Neural cell (in vitro differentiated cells): Measurements from ENCODE around the gene ACVR1. TPM values are rescaled to one million over a fixed set of nuclear protein-coding genes. Genes with fewer than 3 reads are reported as not detected.

Experiments
- H2AFZ ChIP-seq: fragments of 200-600, 300-800 bp; sonication (generic), shearing (Covaris generic); 2 replicates; pipeline ENCODE4 v1.6.0; 2014; ENCODE audit warnings: low read depth, mild to moderate bottlenecking, antibody characterized with exemption, low read length, moderate library complexity
- H3F3A ChIP-seq: fragments of 200-600 bp; shearing (Covaris generic); 2 replicates; pipeline ENCODE4 v1.6.1; 2016; ENCODE audit warnings: mild to moderate bottlenecking, moderate library complexity, mixed read lengths, antibody characterized with exemption, low read length; ENCODE audit not compliant: insufficient read depth, poor library complexity, severe bottlenecking
- H3K27ac ChIP-seq: fragments of 200-600, 300-800 bp; sonication (generic), shearing (Covaris generic); 2 replicates; pipeline ENCODE4 v1.5.1; 2014; ENCODE audit warnings: mild to moderate bottlenecking, low read length, moderate library complexity
- H3K27me3 ChIP-seq: fragments of 300-800, 200-600 bp; sonication (generic), shearing (Covaris generic); 2 replicates; pipeline ENCODE4 v1.6.0; 2014; ENCODE audit warnings: mild to moderate bottlenecking, low read depth, low read length, moderate library complexity; ENCODE audit not compliant: insufficient read depth
- H3K36me3 ChIP-seq: fragments of 300-800, 200-600 bp; sonication (generic), shearing (Covaris generic); 2 replicates; pipeline ENCODE4 v1.5.1; 2014; ENCODE audit warnings: mild to moderate bottlenecking, antibody characterized with exemption, low read length, moderate library complexity; ENCODE audit not compliant: insufficient read depth
- H3K4me2 ChIP-seq: fragments of 300-800, 200-600 bp; sonication (generic), shearing (Covaris generic); 2 replicates; pipeline ENCODE4 v1.6.0; 2014; ENCODE audit warnings: mild to moderate bottlenecking, low read length
- H3K4me3 ChIP-seq: fragments of 300-800, 200-600 bp; sonication (generic), shearing (Covaris generic); 2 replicates; pipeline ENCODE4 v1.5.1; 2014; ENCODE audit warnings: mild to moderate bottlenecking, low read length, moderate library complexity
- H3K79me2 ChIP-seq: fragments of 200-600 bp; shearing (Covaris generic); replicated peaks from 2 replicates; pipeline ENCODE4 v1.6.0; 2014; ENCODE audit warnings: mild to moderate bottlenecking, low read length, moderate library complexity; ENCODE audit not compliant: insufficient read depth
- H3K9ac ChIP-seq: fragments of 300-800, 200-600 bp; sonication (generic), shearing (Covaris generic); 2 replicates; pipeline ENCODE4 v1.6.1; 2016; ENCODE audit warnings: mild to moderate bottlenecking, low read length, mixed read lengths
- H3K9me2 ChIP-seq: fragments of 200-600 bp; shearing (Covaris generic); 2 replicates; pipeline ENCODE4 v1.6.1; 2016; ENCODE audit warnings: mild to moderate bottlenecking, low read length, mixed read lengths; ENCODE audit not compliant: insufficient read depth
- H3K9me3 ChIP-seq: fragments of 200-600, 300-800 bp; sonication (generic), shearing (Covaris generic); 2 replicates; pipeline ENCODE4 v1.6.1; 2016; ENCODE audit warnings: mild to moderate bottlenecking, mixed run types, low read length, moderate library complexity, mixed read lengths
- H4K20me1 ChIP-seq: fragments of 200-600 bp; shearing (Covaris generic); 2 replicates; pipeline ENCODE4 v1.6.1; 2016; ENCODE audit warnings: mild to moderate bottlenecking, mixed run types; ENCODE audit not compliant: insufficient read depth
- EP300 ChIP-seq: fragments of 450-650 bp; conservative IDR thresholded peaks from 2 replicates; pipeline ENCODE4 v1.6.1; 2014; ENCODE audit warnings: antibody characterized with exemption, mild to moderate bottlenecking, moderate library complexity; ENCODE audit not compliant: poor library complexity, severe bottlenecking
- EZH2 ChIP-seq: fragments of 200-600, 300-800 bp; shearing (Covaris generic), sonication (generic); IDR thresholded peaks from 2 replicates; pipeline ENCODE4 v1.6.1; 2014; ENCODE audit warnings: antibody characterized with exemption, low read length, borderline replicate concordance, mild to moderate bottlenecking; ENCODE audit not compliant: insufficient read depth, poor library complexity, severe bottlenecking
- MXI1 ChIP-seq: fragments of 450-650 bp; conservative IDR thresholded peaks from 2 replicates; pipeline ENCODE4 v1.6.1; 2014; ENCODE audit warnings: antibody characterized with exemption, mild to moderate bottlenecking; ENCODE audit not compliant: poor library complexity, severe bottlenecking
- POLR2AphosphoS5 ChIP-seq: IDR thresholded peaks from 2 replicates; pipeline ENCODE4 v1.6.1; 2012
- RAD21 ChIP-seq: fragments of 450-650 bp; conservative IDR thresholded peaks from 2 replicates; pipeline ENCODE4 v1.6.1; 2014; ENCODE audit warnings: antibody characterized with exemption, mild to moderate bottlenecking, moderate library complexity
- SMC3 ChIP-seq: fragments of 450-650 bp; conservative IDR thresholded peaks from 2 replicates; pipeline ENCODE4 v1.6.1; 2014; ENCODE audit warnings: antibody characterized with exemption, mild to moderate bottlenecking, moderate library complexity; ENCODE audit not compliant: poor library complexity
- TAF1 ChIP-seq: IDR thresholded peaks from 2 replicates; pipeline ENCODE4 v1.6.1; 2012; ENCODE audit warnings: low read depth
- polyA plus RNA-seq: library from polyadenylated mRNA; depleted of rRNA; stranded (reverse); fragments of >200 nt; gene quantifications from 2 replicates; pipeline ENCODE4 v1.2.3, GENCODE V29; 2014
- TF ChIP-seq, protein P1 (sequence below): IDR thresholded peaks from 2 replicates; pipeline ENCODE4 v1.6.1; 2012; ENCODE audit warnings: borderline replicate concordance
- TF ChIP-seq, protein P2 (sequence below): fragments of 450-650 bp; IDR thresholded peaks from 2 replicates; pipeline ENCODE4 v1.5.1; 2014; ENCODE audit warnings: antibody characterized with exemption, mild to moderate bottlenecking, moderate library complexity; ENCODE audit not compliant: poor library complexity, severe bottlenecking

The ACVR1 gene
- polyA plus RNA-seq, 1 donor from 2014 or later = 4.0 TPM

DNA sequence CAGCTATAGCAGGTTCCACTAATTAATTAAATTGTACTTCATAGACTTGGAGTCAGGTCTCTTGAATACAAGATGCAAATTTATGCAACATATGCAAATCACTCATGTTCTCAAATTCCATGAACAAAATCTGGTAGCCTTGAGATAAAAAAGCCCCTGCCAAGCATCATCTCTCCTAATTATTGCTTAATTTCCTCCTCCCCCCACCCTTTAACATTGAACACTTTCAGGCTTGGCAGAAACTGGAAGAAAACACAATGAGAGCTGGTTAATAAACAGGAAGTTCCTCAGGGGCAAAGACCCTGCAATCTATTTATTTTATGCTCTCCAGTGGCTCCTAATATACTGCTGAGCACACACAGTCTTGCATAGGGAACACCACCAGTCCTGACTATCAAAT, 35.6 kb upstream of the ACVR1 start:
- H3F3A ChIP-seq = no peaks in the 10 kb centered on the region
- no peaks in the 10 kb centered on the region for H4K20me1 ChIP-seq
- H3K9me3 ChIP-seq = no peaks in the 10 kb centered on the region
- TF ChIP-seq RAD21 = no peak
- no peak for TF ChIP-seq MXI1
- no peak for TF ChIP-seq POLR2AphosphoS5
- TF ChIP-seq TAF1 = no peak
- TF ChIP-seq EP300 = no peak
- no peak for TF ChIP-seq SMC3
- TF ChIP-seq, protein P1, sequence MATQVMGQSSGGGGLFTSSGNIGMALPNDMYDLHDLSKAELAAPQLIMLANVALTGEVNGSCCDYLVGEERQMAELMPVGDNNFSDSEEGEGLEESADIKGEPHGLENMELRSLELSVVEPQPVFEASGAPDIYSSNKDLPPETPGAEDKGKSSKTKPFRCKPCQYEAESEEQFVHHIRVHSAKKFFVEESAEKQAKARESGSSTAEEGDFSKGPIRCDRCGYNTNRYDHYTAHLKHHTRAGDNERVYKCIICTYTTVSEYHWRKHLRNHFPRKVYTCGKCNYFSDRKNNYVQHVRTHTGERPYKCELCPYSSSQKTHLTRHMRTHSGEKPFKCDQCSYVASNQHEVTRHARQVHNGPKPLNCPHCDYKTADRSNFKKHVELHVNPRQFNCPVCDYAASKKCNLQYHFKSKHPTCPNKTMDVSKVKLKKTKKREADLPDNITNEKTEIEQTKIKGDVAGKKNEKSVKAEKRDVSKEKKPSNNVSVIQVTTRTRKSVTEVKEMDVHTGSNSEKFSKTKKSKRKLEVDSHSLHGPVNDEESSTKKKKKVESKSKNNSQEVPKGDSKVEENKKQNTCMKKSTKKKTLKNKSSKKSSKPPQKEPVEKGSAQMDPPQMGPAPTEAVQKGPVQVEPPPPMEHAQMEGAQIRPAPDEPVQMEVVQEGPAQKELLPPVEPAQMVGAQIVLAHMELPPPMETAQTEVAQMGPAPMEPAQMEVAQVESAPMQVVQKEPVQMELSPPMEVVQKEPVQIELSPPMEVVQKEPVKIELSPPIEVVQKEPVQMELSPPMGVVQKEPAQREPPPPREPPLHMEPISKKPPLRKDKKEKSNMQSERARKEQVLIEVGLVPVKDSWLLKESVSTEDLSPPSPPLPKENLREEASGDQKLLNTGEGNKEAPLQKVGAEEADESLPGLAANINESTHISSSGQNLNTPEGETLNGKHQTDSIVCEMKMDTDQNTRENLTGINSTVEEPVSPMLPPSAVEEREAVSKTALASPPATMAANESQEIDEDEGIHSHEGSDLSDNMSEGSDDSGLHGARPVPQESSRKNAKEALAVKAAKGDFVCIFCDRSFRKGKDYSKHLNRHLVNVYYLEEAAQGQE = no peak
- TF ChIP-seq, protein P2, sequence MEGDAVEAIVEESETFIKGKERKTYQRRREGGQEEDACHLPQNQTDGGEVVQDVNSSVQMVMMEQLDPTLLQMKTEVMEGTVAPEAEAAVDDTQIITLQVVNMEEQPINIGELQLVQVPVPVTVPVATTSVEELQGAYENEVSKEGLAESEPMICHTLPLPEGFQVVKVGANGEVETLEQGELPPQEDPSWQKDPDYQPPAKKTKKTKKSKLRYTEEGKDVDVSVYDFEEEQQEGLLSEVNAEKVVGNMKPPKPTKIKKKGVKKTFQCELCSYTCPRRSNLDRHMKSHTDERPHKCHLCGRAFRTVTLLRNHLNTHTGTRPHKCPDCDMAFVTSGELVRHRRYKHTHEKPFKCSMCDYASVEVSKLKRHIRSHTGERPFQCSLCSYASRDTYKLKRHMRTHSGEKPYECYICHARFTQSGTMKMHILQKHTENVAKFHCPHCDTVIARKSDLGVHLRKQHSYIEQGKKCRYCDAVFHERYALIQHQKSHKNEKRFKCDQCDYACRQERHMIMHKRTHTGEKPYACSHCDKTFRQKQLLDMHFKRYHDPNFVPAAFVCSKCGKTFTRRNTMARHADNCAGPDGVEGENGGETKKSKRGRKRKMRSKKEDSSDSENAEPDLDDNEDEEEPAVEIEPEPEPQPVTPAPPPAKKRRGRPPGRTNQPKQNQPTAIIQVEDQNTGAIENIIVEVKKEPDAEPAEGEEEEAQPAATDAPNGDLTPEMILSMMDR = no peak
- TF ChIP-seq EZH2 = no peak
- H2AFZ ChIP-seq = no peak overlapping the region
- H3K79me2 ChIP-seq = no peaks in the 10 kb centered on the region
- H3K36me3 ChIP-seq = no peaks in the 10 kb centered on the region
- no peak overlapping the region for H3K27ac ChIP-seq
- no peak overlapping the region for H3K9ac ChIP-seq
- H3K4me2 ChIP-seq = no peak overlapping the region
- H3K4me3 ChIP-seq = no peak overlapping the region
- H3K9me2 ChIP-seq = no peaks in the 10 kb centered on the region
- H3K27me3 ChIP-seq = no peaks in the 10 kb centered on the region

DNA sequence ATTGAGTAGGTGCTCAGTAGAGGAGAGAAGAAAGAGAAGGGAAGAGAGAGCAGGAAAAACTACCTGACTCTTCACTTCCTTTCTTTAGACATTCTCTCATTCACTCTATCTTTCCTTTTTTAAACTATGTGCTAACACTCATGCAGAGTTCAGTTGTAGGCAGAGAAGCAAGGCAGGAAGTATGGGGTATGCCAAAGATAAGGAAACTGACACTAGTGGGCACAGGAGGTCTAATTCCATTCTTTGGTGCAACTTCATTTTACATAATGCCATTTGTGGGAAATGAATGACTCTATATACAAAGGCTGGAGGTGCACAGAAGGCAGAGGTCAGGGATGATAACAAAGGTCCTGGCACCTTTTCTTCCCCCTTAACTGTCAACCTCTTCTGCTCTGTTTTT, 35.1 kb upstream of the ACVR1 start:
- H4K20me1 ChIP-seq = no peaks in the 10 kb centered on the region
- H3K9me3 ChIP-seq = no peaks in the 10 kb centered on the region
- no peak overlapping the region for H3K4me2 ChIP-seq
- no peaks in the 10 kb centered on the region for H3K27me3 ChIP-seq
- H3K4me3 ChIP-seq = no peak overlapping the region
- no peak overlapping the region for H3K27ac ChIP-seq
- H3K36me3 ChIP-seq = no peaks in the 10 kb centered on the region
- no peaks in the 10 kb centered on the region for H3F3A ChIP-seq
- no peak for TF ChIP-seq POLR2AphosphoS5
- no peak for TF ChIP-seq SMC3
- TF ChIP-seq EP300 = no peak
- no peak overlapping the region for H3K9ac ChIP-seq
- H3K9me2 ChIP-seq = no peaks in the 10 kb centered on the region
- no peaks in the 10 kb centered on the region for H3K79me2 ChIP-seq
- no peak overlapping the region for H2AFZ ChIP-seq

DNA sequence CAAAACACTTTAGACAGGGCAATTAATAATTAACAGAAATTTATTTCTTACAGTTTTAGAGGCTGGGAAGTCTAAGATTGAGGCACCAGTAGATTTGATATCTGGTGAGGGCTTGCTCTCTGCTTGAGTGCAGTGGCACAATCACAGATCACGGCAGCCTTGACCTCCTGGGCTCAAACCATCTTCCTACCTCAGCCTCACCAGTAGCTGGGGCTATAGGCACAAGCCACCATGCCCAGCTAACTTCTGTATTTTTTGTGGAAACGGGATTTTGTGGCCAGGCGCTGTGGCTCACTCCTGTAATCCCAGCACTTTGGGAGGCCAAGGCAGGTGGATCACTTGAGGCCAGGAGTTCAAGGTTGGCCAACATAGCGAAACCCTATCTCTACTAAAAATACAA, 29.0 kb upstream of the ACVR1 start:
- H2AFZ ChIP-seq = no peak overlapping the region

More for the DNA sequence above, 29.0 kb upstream of the ACVR1 start:
- Histone ChIP-seq H3K79me2 (no peaks in the 10 kb centered on the region), H3K9me2 (no peaks in the 10 kb centered on the region), H3K27me3 (no peaks in the 10 kb centered on the region), H3F3A (no peaks in the 10 kb centered on the region), H3K9ac (no peak overlapping the region), H3K4me2 (no peak overlapping the region), H3K27ac (no peak overlapping the region), H4K20me1 (no peaks in the 10 kb centered on the region), H3K4me3 (no peak overlapping the region), H3K9me3 (no peaks in the 10 kb centered on the region), H3K36me3 (no peaks in the 10 kb centered on the region)
- TF ChIP-seq EP300 (no peak), SMC3 (no peak), RAD21 (no peak), EZH2 (no peak)
- TF ChIP-seq, protein P2 = no peak
- TF ChIP-seq, protein P1 = no peak
